HG03575 (cell line): ENCODE data around the gene MRO.
A peak's percentile ranks its signal among the peaks of the same experiment; 100 is the strongest.
"Not testable (repeated sequence)": the region's sequence is repeated elsewhere in the genome, so short reads cannot be mapped to it uniquely, and the experiment has no call there.

ENCODE experiments used
- ATAC-seq: cut with Tn5 transposase; IDR thresholded peaks from one replicate; pipeline ENCODE4 v1.9.1; 2021; ENCODE audit not compliant: unreplicated experiment, insufficient number of reproducible peaks, low FRiP score; ENCODE audit errors: extremely low read depth

Gene MRO

GRCh38 chr18:50839996-50840395 is 20.2 kb upstream of the MRO start:
- ATAC-seq: no peak

GRCh38 chr18:50839341-50839740 is 19.5 kb upstream of the MRO start:
- no peak for ATAC-seq

- ATAC-seq: no peak
Observed at GRCh38 chr18:50836521-50836957, 16.7 kb upstream of the MRO start.

GRCh38 chr18:50833496-50833895 is 13.7 kb upstream of the MRO start:
- not testable (repeated sequence) for ATAC-seq

GRCh38 chr18:50832754-50833153 is 12.9 kb upstream of the MRO start:
- ATAC-seq: peak; percentile 45

- ATAC-seq: no peak
Observed at GRCh38 chr18:50830544-50830943, 10.7 kb upstream of the MRO start.

- ATAC-seq: no peak
Observed at GRCh38 chr18:50829644-50830043, 9.8 kb upstream of the MRO start.

- no peak for ATAC-seq
Observed at GRCh38 chr18:50826027-50826426, 6.2 kb upstream of the MRO start.

- no peak for ATAC-seq
Observed at GRCh38 chr18:50825621-50826020, 5.8 kb upstream of the MRO start.

GRCh38 chr18:50822756-50823155 is 2.9 kb upstream of the MRO start:
- no peak for ATAC-seq

GRCh38 chr18:50820901-50821520 is 1.2 kb upstream of the MRO start:
- ATAC-seq: no peak

GRCh38 chr18:50819027-50819727 is 639 bp downstream of the MRO start:
- no peak for ATAC-seq

GRCh38 chr18:50816419-50817166 is 3.2 kb downstream of the MRO start:
- ATAC-seq: no peak

- ATAC-seq: no peak
Observed at GRCh38 chr18:50814395-50814794, 5.4 kb downstream of the MRO start.

- ATAC-seq: no peak
Observed at GRCh38 chr18:50813353-50813752, 6.5 kb downstream of the MRO start.

GRCh38 chr18:50812834-50813233 is 7.0 kb downstream of the MRO start:
- ATAC-seq: no peak

GRCh38 chr18:50807176-50807575 is 12.6 kb downstream of the MRO start:
- ATAC-seq: no peak

- ATAC-seq: no peak
Observed at GRCh38 chr18:50806208-50806616, 13.6 kb downstream of the MRO start.

GRCh38 chr18:50805732-50806131 is 14.1 kb downstream of the MRO start:
- ATAC-seq: no peak

GRCh38 chr18:50803592-50803991 is 16.2 kb downstream of the MRO start:
- ATAC-seq: no peak
